Mesothelial cell of epicardium (in vitro differentiated cells): ENCODE results near the gene IPCEF1. TPM values are rescaled to one million over a fixed set of nuclear protein-coding genes. Genes with fewer than 3 reads are reported as not detected.

Experiments
- DNase-seq, 2 experiments: peaks; one replicate each; pipeline ENCODE4 v3.0.0; 2021; ENCODE audit warnings: low spot score in 2 of 2; ENCODE audit not compliant: unreplicated experiment in 2 of 2
- H3K27ac Mint-ChIP-seq: 2 replicates; pipeline ENCODE4 v1.8.0; 2021; ENCODE audit warnings: mixed read lengths
- H3K27me3 Mint-ChIP-seq: 2 replicates; pipeline ENCODE4 v1.8.0; 2021; ENCODE audit warnings: low read depth, mixed read lengths
- H3K36me3 Mint-ChIP-seq: 2 replicates; pipeline ENCODE4 v1.8.0; 2021; ENCODE audit warnings: mixed read lengths
- H3K4me1 Mint-ChIP-seq: 2 replicates; pipeline ENCODE4 v1.8.0; 2021; ENCODE audit warnings: mixed read lengths
- H3K4me3 Mint-ChIP-seq: 2 replicates; pipeline ENCODE4 v1.8.0; 2021; ENCODE audit warnings: mild to moderate bottlenecking, moderate library complexity, mixed read lengths
- H3K9me3 Mint-ChIP-seq: 2 replicates; pipeline ENCODE4 v1.8.0; 2021; ENCODE audit warnings: mixed read lengths
- total RNA-seq: library from RNA; stranded (reverse); gene quantifications from 3 replicates; pipeline ENCODE4 v1.2.1, GENCODE V29; 2021
- TF ChIP-seq, protein P1 (sequence below): fragments of 200-600 bp; sonication (generic); IDR thresholded peaks from one replicate; pipeline ENCODE4 v1.5.0; 2021; ENCODE audit warnings: antibody characterized with exemption; ENCODE audit not compliant: unreplicated experiment

The IPCEF1 gene, protein sequence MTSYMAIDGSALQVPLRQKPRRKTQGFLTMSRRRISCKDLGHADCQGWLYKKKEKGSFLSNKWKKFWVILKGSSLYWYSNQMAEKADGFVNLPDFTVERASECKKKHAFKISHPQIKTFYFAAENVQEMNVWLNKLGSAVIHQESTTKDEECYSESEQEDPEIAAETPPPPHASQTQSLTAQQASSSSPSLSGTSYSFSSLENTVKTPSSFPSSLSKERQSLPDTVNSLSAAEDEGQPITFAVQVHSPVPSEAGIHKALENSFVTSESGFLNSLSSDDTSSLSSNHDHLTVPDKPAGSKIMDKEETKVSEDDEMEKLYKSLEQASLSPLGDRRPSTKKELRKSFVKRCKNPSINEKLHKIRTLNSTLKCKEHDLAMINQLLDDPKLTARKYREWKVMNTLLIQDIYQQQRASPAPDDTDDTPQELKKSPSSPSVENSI
- 0.76 to 1.5 TPM (median 1.0 TPM) in 3 replicates for total RNA-seq

DNA sequence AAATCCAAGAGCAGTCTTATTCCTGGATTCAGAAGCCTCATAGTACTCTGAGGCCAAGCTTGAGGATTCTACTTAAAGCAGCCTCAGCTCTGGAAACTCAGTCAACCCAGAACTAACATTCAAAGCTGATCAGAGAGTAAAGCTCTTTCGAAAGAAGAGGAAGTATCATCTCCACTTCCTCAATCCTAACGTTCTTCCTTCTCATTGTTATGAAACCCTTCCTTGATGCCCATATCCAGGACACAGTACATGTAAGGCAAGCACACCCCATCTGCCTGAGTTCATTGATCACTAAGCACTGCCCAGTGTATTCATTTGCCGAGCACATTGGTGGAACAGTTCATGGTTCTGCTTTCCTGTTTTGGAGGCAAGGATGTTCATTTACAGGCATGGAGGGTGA is at the start of gene IPCEF1:
TSS of gene IPCEF1 (minus strand) at position 114 of the 400 bp plus-strand sequence. CDS start 90,856 bp downstream, outside the sequence.
- no peak within 1 kb of the TSS for H3K27ac Mint-ChIP-seq
- H3K36me3 Mint-ChIP-seq: no peaks in the 10 kb centered on the region
- no peaks in the 10 kb centered on the region for H3K9me3 Mint-ChIP-seq
- peaks cover 7% of the 10 kb centered on the region for H3K4me1 Mint-ChIP-seq
- no peak within 1 kb of the TSS for H3K4me3 Mint-ChIP-seq
- no peak for DNase-seq
- TF ChIP-seq, protein P1, sequence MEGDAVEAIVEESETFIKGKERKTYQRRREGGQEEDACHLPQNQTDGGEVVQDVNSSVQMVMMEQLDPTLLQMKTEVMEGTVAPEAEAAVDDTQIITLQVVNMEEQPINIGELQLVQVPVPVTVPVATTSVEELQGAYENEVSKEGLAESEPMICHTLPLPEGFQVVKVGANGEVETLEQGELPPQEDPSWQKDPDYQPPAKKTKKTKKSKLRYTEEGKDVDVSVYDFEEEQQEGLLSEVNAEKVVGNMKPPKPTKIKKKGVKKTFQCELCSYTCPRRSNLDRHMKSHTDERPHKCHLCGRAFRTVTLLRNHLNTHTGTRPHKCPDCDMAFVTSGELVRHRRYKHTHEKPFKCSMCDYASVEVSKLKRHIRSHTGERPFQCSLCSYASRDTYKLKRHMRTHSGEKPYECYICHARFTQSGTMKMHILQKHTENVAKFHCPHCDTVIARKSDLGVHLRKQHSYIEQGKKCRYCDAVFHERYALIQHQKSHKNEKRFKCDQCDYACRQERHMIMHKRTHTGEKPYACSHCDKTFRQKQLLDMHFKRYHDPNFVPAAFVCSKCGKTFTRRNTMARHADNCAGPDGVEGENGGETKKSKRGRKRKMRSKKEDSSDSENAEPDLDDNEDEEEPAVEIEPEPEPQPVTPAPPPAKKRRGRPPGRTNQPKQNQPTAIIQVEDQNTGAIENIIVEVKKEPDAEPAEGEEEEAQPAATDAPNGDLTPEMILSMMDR: no peak
- H3K27me3 Mint-ChIP-seq: no peaks in the 10 kb centered on the region

DNA sequence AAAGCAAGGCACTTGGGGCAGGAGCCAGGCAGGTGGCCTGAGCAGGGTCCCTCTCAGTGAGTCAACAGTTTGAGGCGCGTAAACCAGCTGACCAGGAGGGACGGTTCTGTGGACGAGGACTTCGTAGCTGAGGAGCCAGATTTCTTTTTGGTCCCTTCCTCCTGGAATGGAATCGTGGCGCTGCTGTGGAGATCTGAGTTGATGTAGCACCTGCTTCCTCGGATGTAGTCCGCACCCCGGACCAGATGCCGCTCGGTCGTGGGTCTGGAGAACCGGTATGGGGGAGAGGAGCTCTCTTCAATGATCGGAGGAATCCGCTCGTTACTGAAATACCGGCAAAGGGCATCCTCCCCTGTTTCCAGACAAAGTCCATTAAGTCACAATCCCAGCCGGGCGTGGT is 49.7 kb upstream of the IPCEF1 start:
- Mint-ChIP-seq H3K4me1 (peaks cover 18% of the 10 kb centered on the region), H3K36me3 (peaks cover 26% of the 10 kb centered on the region), H3K9me3 (no peaks in the 10 kb centered on the region), H3K4me3 (no peak overlapping the region), H3K27ac (no peak overlapping the region), H3K27me3 (no peaks in the 10 kb centered on the region)
- no peak for DNase-seq
- TF ChIP-seq, protein P1: no peak

DNA sequence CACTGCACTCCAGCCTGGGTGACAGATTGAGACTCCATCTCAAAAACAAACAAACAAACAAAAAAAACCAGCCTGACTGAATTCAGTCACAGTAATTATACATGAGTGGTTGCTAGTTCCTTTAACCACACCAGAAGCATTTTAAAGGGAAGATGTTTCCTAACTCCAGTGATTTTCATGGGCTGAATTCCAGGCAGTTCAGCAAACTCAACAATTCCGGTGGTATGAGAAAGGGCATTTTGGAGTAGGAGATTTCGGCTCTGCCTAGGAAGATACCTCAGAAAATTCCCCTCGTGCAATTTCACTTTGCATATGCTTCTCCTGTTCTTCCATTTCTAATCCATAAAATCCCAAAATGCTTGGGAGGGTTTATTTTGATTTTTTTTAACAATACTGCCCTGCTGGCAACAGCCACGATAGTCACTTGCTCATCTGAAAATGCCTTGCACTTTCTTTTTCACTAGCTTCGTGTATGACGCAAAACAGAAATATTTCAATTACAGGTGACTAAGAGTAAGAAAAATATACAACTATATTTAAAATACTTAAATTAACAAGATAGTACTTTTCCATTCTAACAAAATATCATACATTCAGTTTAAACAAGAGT is 48.3 kb upstream of the IPCEF1 start:
- H3K27me3 Mint-ChIP-seq: no peaks in the 10 kb centered on the region
- TF ChIP-seq, protein P1: no peak
- peaks cover 28% of the 10 kb centered on the region for H3K36me3 Mint-ChIP-seq
- no peak overlapping the region for H3K27ac Mint-ChIP-seq
- H3K4me1 Mint-ChIP-seq: peaks cover 6% of the 10 kb centered on the region
- no peak for DNase-seq
- no peak overlapping the region for H3K4me3 Mint-ChIP-seq
- no peaks in the 10 kb centered on the region for H3K9me3 Mint-ChIP-seq

- Mint-ChIP-seq H3K4me1 (peaks cover 12% of the 10 kb centered on the region), H3K36me3 (peaks cover 27% of the 10 kb centered on the region), H3K4me3 (no peak overlapping the region), H3K27ac (peak overlapping the region; percentile 25), H3K27me3 (no peaks in the 10 kb centered on the region), H3K9me3 (no peaks in the 10 kb centered on the region)
- no peak for DNase-seq
- TF ChIP-seq, protein P1: no peak
These were observed 47.2 kb upstream of the IPCEF1 start for GRCh38 chr6:154403788-154404187.

- H3K4me1 Mint-ChIP-seq: peaks cover 12% of the 10 kb centered on the region
- no peaks in the 10 kb centered on the region for H3K9me3 Mint-ChIP-seq
- H3K27me3 Mint-ChIP-seq: no peaks in the 10 kb centered on the region
- no peak for DNase-seq
- TF ChIP-seq, protein P1: no peak
- no peak overlapping the region for H3K4me3 Mint-ChIP-seq
- peaks cover 27% of the 10 kb centered on the region for H3K36me3 Mint-ChIP-seq
- H3K27ac Mint-ChIP-seq: no peak overlapping the region
These were observed 45.6 kb upstream of the IPCEF1 start for GRCh38 chr6:154402081-154402780.
